ENCODE measurements around the gene RALGPS1.

The RALGPS1 gene

DNA sequence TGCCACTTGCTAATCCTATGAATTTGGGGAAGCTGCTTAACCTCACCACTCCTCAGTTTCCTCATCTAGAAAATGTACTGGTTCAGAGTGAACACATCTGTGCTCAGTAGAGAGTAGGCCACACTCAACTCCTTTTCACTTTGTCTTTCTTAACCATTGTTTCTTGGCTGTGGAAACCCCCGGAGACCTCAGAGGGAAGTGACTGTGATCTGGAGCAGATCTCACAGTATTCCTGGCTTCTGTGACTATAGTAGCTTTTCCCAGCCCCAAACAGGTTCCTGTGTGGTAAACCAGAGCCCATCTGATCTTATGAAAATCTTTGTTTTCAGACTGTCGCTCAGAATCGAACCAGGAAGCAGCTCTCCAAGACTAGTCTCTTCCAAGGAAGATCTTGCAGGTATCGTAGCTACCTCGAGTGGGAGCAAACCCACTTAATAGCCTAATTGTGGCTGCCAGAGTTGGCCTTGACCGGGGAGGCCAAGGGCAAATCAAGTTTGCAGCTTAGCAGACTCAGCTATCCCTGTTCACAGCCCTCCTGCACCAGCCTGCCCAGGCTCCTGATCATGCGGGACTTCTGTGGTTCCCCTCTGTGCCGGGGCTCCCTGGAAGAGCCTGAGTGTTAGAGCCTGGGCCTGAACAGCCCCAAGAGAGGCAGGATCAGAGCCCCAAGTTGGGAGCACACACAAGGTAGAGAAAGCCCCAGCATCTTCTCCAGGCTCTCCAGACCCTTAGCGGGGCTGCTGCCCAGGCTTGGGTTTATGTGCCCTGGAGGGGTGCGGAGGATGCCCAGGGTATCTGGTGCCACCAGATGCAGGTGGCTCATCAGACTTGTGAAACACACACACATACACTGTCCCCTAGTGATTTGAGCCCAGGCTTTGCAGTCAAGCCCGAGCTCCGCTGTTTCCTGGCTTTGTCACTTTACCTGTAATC, 260.1 kb downstream of the RALGPS1 start:
- no peak for DNase-seq (ENCODE audit: low spot score)

DNA sequence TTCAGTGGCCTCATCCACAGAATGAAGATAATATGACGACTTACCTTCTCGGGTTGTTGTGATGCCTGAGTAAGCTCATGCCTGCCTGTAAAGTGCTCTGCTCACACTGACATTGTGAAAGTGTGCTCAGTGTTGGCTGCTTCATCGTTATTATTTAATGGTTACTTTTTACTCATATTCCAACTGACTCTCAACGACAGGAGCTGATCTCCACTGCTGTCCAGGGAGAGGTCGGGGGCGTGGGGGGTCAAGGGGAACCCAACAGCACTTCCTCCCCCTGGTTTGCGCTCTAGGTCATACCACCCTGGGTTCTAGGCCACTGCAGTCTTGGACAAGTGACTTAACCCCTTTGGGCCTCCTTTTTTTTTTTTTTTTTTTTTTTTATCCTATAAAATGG, 260.7 kb downstream of the RALGPS1 start:
- DNase-seq (ENCODE audit: low spot score): no peak

DNA sequence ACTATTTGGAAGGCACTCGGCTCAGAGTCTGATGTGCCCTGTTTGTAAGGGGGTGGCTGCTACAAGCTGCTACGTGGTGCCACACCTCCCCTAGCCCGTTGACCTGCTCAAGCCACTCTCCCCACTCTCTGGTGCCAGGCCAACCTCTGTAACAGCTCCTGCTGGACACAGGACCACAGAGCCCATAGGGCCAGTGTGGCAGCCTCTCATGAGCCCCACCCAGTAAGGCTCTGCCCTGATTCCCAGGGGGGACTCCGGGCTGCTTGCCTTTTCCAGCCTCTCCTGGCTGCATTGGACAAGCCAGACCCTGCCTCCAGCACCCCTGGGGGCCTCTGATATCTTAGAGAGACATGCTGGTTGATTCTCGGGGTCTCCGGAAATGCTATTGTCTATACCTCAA, 261.2 kb downstream of the RALGPS1 start:
- DNase-seq (ENCODE audit: low spot score): no peak

DNA sequence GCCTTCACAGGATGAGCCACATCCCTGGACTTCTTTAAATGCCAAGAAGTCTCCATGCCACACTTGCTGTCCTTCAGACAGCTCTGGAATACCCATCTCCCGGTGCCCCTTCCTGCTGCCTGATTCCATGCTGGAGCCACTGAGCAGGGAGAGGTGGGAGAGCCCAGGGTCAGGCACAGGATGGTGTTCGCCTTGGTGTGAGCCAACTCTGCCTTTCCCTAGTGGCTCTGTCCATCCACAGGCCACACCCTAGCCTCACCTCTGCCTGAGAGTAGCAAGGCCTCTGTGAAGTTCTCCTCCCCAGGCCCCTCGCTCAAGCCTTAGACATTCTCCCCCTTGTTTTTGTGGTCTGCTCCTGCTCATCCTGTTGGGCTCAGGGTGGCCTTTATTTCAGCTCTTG, 262.0 kb downstream of the RALGPS1 start:
- DNase-seq (ENCODE audit: low spot score): no peak

DNA sequence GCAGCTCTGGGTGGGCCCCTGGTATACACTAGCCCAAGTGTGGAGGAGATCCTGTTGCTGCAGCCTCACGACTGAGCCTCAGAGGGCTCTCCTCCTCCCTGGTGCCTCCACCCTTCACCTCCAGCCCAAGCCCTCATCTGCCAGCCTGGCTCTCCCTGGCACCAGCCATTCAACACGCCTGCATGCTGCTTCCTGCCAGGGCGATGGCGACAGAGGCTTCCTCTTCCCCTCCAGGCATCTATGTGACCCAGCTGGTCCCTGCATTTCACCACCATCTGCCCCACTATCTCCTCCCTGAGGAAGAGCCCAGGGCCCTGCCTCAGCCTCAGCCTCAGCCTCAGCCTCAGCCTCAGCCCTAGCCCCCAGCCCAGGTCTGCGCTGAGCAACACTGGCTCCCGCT, 262.6 kb downstream of the RALGPS1 start:
- DNase-seq (ENCODE audit: low spot score): no peak

DNA sequence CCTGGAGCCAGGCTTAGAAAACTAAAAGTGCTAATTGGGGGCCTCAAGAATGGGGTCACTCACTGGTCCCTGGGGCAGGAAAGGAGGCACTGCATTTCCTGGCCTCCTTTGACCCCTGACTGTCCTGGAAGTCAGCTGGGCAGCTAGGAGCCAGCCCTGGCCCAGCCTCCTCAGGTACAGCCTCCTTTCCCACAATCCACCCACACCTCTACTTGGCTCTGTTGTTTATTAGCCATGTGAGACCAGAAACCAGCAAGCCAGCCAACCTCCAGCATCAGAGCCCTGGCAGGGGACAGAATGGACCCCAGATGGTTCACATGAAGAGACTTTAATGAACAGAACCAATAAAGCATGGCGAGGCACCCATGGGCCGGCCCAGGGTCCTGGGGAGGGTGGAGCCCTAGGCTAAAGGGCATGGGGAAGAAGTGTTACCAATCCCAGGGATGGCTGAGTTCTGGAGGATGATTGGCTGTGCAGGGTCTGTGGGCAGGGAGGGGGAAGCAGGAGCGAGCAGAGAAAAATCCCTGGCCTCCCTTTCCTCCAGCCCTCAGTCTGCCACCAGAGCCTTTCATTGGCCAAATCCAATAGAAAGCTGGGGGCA, 263.2 kb downstream of the RALGPS1 start:
- DNase-seq (ENCODE audit: low spot score): no peak

DNA sequence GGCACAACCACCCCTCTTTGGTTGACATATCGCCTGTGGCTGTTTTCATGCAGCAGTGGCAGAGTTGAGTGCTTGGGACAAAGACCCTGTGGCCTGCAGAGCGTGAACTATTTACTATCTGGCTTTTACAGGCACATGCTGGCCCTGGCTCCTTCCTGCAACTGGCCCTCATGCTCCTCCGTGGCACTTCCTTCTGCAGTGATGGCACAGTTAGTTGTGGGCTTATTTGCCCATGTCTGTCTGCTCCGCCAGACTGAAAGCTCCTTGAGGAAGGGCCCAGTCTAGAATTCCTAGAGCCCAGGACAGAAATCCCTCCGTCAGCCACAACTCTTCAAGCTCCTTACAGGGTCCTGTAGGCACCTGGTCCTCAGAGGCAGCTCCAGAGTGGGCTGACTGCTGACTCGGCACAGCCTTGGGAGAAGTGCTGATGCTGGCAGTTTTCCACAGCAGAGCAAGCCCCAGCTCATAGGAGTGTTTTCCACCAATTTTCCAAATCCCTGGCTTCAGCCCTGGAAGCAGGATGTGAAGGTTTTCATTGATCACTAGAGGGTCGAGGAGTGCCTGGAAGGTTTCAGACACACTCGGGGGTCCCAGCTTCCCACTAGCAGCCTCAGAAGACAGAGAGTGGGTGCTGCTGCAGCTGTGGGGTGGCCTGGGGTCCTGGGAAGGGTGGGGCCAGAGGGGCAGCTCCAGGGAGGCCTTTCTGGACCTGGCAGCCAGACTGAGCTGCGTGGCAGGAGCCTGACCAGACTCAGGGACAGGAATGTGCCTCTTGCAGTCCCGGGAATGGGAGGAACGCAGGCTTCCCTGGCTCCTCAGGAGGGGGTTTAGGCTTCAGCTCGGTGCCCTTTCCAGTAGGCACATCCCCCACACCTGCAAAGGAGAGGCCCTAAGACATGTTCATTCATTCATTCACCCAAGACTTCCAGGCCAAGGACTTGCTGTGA, 264.4 kb downstream of the RALGPS1 start:
- no peak for DNase-seq (ENCODE audit: low spot score)

DNA sequence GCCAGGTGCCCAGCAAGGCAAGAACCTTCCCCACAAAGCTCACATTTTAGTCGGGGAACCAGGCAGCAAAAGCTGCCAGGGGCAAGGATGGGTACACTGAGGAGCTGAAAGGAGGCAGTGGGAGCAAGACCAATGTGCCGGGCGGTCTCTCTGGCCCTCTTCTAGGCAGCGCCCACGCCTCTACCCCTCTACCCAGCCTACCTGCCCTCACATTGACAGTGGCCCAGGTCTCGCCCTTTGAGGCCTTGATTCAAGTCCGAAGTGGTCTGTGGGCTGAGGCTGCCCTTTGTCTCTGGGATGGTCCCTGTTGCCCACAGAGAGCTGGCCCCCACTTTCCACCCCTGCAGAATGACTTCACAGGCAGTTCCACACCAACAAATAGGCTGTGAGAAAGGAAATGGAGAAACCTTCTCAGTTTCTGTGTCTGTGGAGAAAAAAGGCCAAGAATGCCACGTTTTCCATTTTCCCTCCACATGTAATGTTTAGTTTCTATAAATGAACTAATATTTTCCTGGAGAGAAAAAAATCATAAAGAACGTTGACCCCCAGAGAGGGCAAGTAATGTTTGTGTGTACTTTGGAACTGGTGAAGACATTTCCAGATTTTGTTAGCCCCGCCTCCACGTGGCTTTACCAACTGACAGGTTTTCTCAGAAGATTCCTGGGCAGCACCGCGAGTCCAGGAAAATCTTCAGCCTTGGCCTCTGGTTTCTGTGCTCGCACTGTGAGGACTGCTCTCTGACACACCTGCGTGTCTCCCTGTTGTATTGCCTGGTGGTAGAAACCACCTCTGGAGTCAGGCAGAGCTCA, 265.3 kb downstream of the RALGPS1 start:
- DNase-seq (ENCODE audit: low spot score): no peak

DNA sequence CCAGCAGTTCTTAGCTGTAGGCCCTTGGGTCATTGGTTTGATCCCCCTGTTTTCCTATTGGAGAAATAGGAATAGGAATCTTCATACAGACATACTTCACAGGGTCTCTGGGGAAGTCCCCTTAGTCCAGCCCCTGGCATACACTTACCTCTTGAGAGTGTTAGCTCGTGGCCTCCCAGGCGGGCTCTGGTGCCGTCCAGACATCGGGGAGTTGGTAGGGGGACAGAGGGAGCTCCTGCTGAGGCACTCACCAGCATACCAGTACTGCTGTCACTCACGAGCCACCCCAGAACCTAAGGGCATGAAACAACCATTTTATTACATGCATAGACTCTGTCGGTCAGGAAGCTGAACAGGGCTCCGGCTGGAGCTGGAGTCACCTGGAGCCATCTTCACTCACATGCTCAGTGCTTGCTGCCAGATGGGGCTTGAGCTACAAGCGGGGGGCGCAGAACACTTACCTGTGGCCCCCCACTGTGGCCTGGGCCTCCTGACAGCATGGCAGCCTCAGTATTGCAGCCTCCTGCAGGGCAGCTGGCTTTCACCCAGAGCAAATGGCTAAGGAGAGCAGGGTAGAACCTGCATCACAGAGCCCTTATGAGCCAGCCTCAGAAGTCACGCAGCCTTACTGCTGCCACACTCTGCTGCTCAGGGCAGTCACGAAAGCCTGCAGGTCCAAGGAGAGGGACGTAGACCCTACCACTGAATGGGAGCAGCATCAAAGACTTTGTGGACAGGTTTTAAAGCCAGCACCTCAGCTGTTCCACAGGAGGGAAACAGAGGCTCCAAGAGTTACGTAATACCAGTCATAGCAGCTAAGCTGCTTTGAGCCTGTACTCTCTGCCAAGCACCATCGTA, 266.1 kb downstream of the RALGPS1 start:
- no peak for DNase-seq (ENCODE audit: low spot score)

DNA sequence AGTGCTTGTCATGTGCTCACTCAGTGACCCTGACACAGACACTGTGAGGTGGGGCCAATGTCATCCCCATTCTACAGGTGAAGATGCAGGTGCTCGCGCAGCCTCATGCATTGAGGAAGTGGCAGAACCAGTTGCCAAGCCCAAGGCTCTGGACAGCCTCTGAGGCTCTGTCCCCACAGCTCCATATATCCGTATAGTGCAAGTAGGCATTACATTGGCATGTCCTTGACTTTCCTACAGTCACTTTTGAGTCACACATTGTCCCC, 266.7 kb downstream of the RALGPS1 start:
- DNase-seq (ENCODE audit: low spot score): no peak

DNA sequence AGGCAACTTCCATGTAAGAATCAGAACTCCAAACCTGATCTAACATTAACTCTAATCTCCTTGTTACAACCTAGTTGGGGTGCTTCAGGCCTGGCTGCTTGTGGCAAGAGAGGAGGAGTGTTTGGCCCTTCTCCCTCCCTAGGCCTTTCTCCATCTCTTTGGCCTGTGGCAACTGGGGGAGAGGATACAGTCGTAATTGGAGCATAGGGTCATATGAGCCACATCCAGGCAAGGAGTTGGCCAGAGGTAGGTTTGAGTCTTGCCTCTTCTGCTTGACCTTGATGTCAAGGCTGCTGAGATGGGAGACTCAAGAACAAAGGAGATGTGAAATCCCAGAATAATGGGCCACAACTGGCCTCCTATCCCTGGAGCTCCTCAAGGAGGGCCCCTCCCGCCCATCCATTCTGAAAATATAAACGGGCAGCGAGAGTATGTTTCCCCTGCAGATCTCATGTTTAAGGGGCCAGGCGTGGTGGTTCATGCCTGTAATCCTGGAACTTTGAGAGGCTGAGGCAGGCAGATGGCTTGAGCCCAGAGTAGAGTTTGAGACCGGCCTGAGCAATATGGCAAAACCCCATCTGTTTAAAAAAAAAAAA, 267.1 kb downstream of the RALGPS1 start:
- DNase-seq (ENCODE audit: low spot score): no peak

DNA sequence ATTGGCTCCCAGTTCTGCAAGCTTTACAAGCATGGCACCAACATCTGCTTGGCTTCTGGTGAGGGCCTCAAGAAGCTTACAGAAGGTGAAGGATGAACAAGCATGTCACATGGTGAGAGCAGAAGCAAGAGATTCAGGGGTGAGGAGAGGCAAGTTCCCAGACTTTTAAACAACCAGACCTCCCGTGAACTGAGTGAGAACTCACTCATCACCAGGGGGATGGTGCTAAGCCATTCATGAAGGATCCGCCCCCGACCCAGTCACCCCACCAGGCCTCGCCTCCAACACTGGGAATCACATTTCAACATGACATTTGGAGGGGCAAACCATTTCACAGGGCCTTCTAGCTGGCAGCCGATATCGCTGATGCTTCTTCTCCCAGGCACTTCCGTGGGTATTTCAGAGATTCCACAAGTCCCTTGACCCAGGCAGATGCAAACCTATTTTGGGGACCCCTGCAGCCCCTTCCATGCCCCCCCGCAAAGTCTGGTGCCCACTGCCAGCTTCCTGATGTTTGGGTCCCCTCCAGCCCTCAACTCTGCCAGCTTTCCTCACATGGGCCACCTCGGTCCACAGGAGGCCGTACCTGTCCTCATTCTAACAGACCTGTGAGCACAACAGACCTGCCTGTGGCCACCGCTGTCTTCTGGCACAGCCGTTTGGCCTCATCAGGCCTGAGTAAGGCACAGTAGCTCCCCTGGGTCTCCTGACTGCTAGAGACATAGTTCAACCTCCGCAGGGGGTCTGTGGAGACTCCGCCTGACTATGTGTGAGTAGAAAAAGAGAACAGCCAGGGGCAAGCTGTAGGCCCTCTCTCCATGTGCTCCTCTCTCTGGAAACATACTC, 268.5 kb downstream of the RALGPS1 start:
- DNase-seq (ENCODE audit: low spot score): no peak

DNA sequence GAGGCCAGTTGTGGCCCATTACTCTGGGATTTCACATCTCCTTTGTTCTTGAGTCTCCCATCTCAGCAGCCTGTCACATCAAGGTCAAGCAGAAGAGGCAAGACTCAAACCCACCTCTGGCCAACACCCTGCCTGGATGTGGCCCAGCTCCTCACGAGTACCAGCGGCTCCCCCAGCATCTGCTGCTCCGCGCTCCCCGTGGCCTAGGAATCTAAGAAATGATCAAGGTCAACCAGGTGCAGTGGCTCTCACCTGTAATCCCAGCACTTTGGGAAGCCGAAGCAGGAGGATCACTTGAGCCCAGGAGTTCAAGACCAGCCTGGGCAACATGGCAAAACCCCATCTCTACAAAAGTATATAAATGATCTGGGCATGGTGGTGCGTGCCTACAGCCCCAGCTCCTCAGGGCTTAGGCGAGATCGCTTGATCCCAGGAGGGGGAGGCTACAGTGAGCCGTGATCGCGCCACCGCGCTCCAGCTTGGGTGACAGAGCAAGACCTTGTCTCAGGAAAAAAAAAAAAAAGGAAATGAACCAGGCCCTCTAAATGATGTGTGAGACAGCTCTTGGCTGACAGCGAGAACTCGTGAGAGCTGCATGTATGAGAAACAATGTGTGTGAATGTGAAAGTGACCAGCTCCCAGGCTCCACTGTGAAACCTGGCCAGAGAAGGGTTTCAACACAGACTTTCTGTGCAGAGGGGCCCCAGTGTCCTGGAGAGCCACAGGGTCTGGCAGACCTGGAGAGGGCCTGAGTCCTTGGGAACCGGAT, 269.4 kb downstream of the RALGPS1 start:
- no peak for DNase-seq (ENCODE audit: low spot score)

DNA sequence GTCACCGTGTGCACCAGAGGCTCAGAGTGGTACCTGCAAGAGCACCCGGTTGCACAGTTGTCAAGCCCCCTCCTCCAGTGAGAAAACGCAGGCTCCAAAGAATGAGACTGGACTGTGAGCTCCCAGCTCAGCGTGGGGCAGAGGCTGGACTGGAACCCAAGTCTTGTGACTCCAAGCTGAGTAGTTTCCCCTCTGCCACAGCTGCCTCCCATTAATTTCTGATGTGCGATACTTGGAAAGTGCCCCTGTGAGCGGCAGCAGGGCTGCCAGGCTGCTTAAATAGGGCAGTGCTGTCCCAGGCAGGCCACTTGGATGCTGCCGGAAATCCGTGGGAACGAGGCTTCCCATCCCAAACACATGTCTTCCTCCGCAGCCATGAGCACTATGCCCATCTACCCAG, 270.1 kb downstream of the RALGPS1 start:
- no peak for DNase-seq (ENCODE audit: low spot score)

DNA sequence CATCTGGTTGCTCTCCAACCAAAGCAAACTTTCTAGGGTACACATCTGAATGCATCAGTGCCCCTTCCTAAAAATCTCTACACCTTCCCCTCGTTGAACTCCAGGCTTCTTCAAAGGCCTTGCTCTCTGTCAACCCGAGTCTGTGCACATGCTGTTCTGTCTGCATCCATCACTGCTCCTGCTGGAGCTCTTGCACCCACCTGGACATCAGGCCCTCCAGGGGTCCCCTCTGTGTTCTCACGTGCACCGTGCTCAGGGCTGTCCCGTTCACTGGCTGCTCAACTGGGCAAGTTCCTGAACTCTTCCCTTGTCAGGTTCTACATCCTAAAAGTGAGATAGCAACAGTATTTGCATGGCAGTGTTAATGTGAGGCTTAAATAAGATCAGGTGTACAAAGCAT, 270.6 kb downstream of the RALGPS1 start:
- DNase-seq (ENCODE audit: low spot score): no peak

DNA sequence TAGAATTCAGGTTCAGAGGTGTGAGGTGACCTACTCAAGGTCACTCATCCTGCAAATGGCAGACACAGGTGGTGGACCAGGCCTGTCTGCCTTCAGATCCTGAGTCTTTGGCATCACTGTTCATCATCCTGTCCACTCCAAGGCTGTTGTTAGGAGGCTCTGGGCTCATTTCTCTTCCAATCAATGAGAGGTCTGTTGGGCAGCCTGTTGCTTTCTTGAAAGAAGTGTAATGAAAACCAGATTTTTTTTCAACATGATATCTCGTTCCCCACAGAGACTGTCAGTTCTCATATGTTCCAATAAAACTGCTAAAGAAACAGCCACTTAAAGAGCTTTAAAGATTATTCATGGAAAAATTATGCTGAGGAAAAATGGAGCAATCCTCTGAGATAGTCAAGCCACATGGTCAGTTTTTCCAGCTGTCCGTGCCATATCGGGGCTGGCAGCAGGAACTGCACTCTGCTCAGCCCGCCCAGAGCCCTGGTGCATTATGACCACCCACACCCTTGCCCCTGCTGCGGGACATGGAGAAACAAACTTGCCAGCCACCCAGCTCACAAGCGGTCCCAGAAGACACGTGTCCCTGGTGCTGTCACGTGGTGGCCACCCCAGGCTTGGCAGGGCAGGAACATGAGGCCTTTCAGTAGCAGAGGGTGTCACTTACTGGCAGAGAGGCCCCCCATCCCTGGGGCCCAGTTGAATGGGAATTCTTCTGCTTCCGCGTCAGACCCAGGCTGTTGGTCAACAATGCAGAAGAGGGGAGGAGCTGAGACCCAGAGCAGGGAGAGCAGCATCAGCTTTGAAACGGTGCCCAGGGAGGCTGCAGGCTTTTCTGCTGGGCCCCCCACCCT, 271.6 kb downstream of the RALGPS1 start:
- no peak for DNase-seq (ENCODE audit: low spot score)

DNA sequence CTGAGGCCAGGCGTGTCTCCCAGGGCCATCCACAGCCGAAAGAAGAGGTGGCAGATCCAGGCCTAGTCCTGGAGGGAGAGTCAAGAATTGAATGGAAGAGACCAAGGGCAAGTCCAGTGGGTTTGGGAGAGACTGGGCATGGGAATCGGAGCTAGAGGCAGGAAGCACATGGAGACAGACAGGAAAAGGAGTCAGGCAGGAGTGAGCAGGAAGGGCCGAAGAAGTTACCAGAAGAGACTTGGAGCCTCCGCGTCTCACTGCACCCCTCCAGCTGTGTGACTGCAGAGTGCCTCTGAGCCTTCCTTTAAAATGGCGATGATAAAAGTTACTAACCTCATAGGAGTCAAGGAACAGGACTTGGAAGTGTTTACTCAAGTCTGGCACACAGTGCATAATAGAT, 272.2 kb downstream of the RALGPS1 start:
- DNase-seq (ENCODE audit: low spot score): peak; percentile 89
